ENCODE data around the gene AKAP13.

AKAP13 gene

GRCh38 chr15:85593809-85594445, 213.5 kb downstream of the AKAP13 start:
- DNase-seq (ENCODE audit: low read depth) = no peak
- no peak for TF ChIP-seq CTCF (IDR thresholded peaks at IDR 0.05; ENCODE audit: control insufficient read depth, insufficient read depth, low read depth, low read length, missing control alignments)
- no peak overlapping the region for H3K4me3 ChIP-seq (ENCODE audit: control insufficient read depth, low read depth, low read length)

DNA sequence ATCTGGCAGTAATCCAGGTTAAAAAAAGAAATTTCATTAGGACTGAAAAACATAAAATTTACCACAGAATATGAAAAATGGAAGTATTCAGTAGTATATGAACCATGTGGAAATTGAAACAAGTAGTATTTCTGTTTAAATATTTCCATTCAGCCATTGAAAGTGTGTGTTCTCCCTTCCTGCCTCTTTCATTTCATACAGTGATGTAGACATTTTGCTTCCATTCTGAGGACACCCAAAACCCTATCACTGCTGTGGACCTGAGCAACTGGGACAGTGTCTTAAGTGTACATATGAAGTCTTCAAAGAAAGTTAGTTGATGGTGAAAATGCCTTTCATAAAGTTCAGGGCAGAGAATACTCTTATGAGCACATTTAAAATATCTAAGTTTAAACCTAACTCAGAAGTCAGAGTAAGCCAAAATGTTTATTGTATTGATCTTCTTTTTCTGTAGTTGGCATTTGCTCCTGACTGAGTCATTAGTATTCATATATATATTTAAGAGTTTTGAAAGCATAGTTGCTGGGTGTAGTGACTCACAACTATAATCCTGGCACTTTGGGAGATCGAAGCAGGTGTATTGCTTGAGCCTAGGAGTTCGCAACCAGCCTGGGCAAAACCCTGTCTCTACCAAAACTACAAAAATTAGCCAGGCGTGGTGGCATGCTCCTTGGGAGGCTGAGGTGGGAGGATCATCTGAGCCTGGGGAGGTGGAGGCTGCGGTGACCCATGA, 215.6 kb downstream of the AKAP13 start:
- H3K4me3 ChIP-seq (ENCODE audit: control insufficient read depth, low read depth, low read length) = no peak overlapping the region
- no peak for DNase-seq (ENCODE audit: low read depth)
- TF ChIP-seq CTCF (IDR thresholded peaks at IDR 0.05; ENCODE audit: control insufficient read depth, insufficient read depth, low read depth, low read length, missing control alignments) = no peak

DNA sequence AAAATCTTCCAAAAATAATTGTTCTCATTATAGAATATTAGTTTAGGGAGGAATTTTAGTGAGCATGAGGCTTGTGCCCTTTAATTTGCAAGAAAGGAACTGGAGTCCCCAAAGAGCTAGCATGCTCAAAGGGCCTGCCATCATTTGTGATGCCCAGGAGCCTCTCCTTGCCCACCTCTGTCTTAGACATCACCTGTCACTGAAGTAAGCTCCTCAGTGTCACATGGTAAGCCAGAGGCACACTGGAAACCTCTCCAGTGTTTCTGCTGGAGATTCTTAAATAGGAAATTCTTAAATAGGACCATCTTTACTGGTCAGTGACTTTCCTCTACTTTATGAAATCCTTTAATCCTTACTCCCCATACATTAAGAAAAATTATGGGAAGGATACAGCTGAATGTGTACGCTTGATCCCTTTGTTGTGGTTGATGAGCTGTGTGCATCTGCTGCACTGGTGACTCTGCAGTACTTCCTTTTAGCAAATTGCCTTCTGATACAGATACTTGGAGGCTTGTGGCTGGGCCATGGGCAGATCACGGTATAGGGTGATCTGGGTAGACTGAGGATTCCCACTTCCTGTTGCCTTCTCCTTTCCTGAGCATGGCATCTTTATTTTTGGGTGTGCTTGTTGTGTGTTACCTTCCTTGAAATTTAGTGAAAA, 216.9 kb downstream of the AKAP13 start:
- H3K4me3 ChIP-seq (ENCODE audit: control insufficient read depth, low read depth, low read length) = no peak overlapping the region

DNA sequence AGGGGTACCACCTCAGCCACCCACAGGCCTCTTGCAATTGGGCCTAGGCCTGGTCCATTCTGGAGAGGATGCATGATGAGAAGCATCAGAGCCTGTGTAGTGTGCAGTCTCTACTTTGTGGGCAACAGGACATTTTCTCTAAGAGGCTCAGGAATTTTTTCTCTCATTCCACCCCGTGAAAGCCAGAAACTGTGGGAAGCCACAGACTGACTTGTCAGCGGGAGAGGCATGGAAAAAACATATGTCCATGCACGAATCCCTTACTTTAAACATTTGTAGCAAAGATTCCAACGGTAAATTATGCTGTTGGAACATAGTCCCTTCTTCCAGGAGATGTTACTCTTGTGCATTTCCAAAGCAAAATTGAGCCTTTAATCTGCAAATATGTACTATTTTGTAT, 217.8 kb downstream of the AKAP13 start:
- no peak overlapping the region for H3K4me3 ChIP-seq (ENCODE audit: control insufficient read depth, low read depth, low read length)
- no peak for DNase-seq (ENCODE audit: low read depth)
- TF ChIP-seq CTCF (IDR thresholded peaks at IDR 0.05; ENCODE audit: control insufficient read depth, insufficient read depth, low read depth, low read length, missing control alignments) = no peak

More for the DNA sequence above, 216.9 kb downstream of the AKAP13 start:
- DNase-seq (ENCODE audit: low read depth) = no peak
- no peak for TF ChIP-seq CTCF (IDR thresholded peaks at IDR 0.05; ENCODE audit: control insufficient read depth, insufficient read depth, low read depth, low read length, missing control alignments)

DNA sequence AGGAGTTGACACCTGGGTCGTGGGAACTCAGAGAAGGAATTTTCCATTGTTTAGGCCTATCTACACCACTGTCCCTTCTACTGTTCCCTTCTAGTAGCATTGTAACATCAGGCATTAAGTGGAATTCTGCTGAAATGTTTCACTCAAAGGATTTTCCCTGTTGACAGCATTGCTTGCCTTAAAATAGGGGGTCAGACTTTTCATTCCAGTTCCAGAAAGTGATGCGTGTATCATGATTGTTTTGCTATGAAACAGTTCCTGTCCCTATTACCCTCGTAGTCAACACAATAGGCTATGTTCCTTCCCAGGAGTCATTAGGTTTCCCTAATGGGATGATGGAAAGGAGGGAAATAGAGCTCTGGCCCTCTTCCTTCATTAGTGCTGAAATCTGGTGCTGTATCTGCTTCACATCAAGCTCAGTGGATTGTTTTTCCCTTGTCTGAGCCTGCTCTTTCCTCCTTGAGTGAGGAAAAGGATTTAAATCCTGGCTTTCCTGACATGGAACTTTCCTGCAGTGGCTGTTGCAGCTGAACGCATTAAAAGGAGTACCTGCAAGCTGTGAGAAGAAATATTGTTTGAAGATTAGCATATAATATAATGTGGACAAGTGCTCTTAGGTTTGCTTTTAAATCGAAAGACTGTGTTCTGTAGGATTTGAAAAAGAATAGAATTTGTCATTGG, 218.5 kb downstream of the AKAP13 start:
- no peak for TF ChIP-seq CTCF (IDR thresholded peaks at IDR 0.05; ENCODE audit: control insufficient read depth, insufficient read depth, low read depth, low read length, missing control alignments)
- no peak for DNase-seq (ENCODE audit: low read depth)
- H3K4me3 ChIP-seq (ENCODE audit: control insufficient read depth, low read depth, low read length) = no peak overlapping the region

GRCh38 chr15:85600001-85600400, 219.6 kb downstream of the AKAP13 start:
- TF ChIP-seq CTCF (IDR thresholded peaks at IDR 0.05; ENCODE audit: control insufficient read depth, insufficient read depth, low read depth, low read length, missing control alignments) = no peak
- no peak overlapping the region for H3K4me3 ChIP-seq (ENCODE audit: control insufficient read depth, low read depth, low read length)
- DNase-seq (ENCODE audit: low read depth) = no peak
